H9 (cell line): ENCODE measurements around the gene EDN3. TPM values are rescaled to one million over a fixed set of nuclear protein-coding genes. Genes with fewer than 3 reads are reported as not detected.

Source experiments
- DNase-seq: peaks from one replicate; pipeline ENCODE4 v3.0.0-alpha.2; 2017
- H2AFZ ChIP-seq: one replicate; pipeline ENCODE4 v1.6.1; 2013; ENCODE audit warnings: mild to moderate bottlenecking, low read length, control low read depth, moderate library complexity
- H2AK5ac ChIP-seq: 2 replicates; pipeline ENCODE4 v1.6.1; 2013; ENCODE audit warnings: low read length, control low read depth, mixed read lengths; ENCODE audit not compliant: insufficient read length
- H2BK120ac ChIP-seq: one replicate; pipeline ENCODE4 v1.6.1; 2013; ENCODE audit warnings: low read depth, mild to moderate bottlenecking, low read length, control low read depth, inconsistent platforms; ENCODE audit not compliant: poor library complexity, severe bottlenecking
- H2BK12ac ChIP-seq: 2 replicates; pipeline ENCODE4 v1.6.1; 2013; ENCODE audit warnings: low read length, control low read depth, mixed read lengths, low read depth; ENCODE audit not compliant: insufficient read length
- H2BK15ac ChIP-seq: 2 replicates; pipeline ENCODE4 v1.6.1; 2013; ENCODE audit warnings: low read depth, low read length, control low read depth
- H2BK20ac ChIP-seq: one replicate; pipeline ENCODE4 v1.6.1; 2013; ENCODE audit warnings: low read depth, mild to moderate bottlenecking, low read length, control low read depth, inconsistent platforms; ENCODE audit not compliant: poor library complexity, severe bottlenecking
- H2BK5ac ChIP-seq: 2 replicates; pipeline ENCODE4 v1.6.1; 2013; ENCODE audit warnings: low read length, control low read depth, mixed read lengths; ENCODE audit not compliant: insufficient read length
- H3K14ac ChIP-seq: 2 replicates; pipeline ENCODE4 v1.6.1; 2013; ENCODE audit warnings: low read length, control low read depth; ENCODE audit not compliant: insufficient read depth
- H3K18ac ChIP-seq: 2 replicates; pipeline ENCODE4 v1.6.1; 2013; ENCODE audit warnings: low read depth, mild to moderate bottlenecking, mixed read lengths, low read length, control low read depth; ENCODE audit not compliant: insufficient read length
- H3K23ac ChIP-seq: 2 replicates; pipeline ENCODE4 v1.6.1; 2013; ENCODE audit warnings: low read length, control low read depth, mixed read lengths, low read depth; ENCODE audit not compliant: insufficient read length
- H3K23me2 ChIP-seq: 2 replicates; pipeline ENCODE4 v1.6.1; 2013; ENCODE audit warnings: low read depth, mild to moderate bottlenecking, mixed read lengths, low read length, control low read depth; ENCODE audit not compliant: insufficient read length, poor library complexity, severe bottlenecking
- H3K27ac ChIP-seq: 2 replicates; pipeline ENCODE4 v1.5.1; 2013; ENCODE audit warnings: low read length, control low read depth, mixed read lengths, low read depth; ENCODE audit not compliant: insufficient read length
- H3K27me3 ChIP-seq: 2 replicates; pipeline ENCODE4 v1.6.1; 2013; ENCODE audit warnings: low read length, control low read depth, inconsistent platforms; ENCODE audit not compliant: insufficient read depth
- H3K4ac ChIP-seq: 2 replicates; pipeline ENCODE4 v1.6.1; 2013; ENCODE audit warnings: low read depth, mild to moderate bottlenecking, control low read depth, inconsistent platforms, low read length, moderate library complexity
- H3K4me1 ChIP-seq: 2 replicates; pipeline ENCODE4 v1.6.1; 2013; ENCODE audit warnings: low read length, control low read depth, inconsistent platforms; ENCODE audit not compliant: insufficient read depth
- H3K4me2 ChIP-seq: 2 replicates; pipeline ENCODE4 v1.6.1; 2013; ENCODE audit warnings: low read length, control low read depth, mixed read lengths; ENCODE audit not compliant: insufficient read length, insufficient read depth
- H3K56ac ChIP-seq: 2 replicates; pipeline ENCODE4 v1.6.1; 2013; ENCODE audit warnings: low read depth, mild to moderate bottlenecking, mixed read lengths, low read length, control low read depth; ENCODE audit not compliant: insufficient read length
- H3K79me1 ChIP-seq: 2 replicates; pipeline ENCODE4 v1.6.1; 2013; ENCODE audit warnings: low read depth, mild to moderate bottlenecking, moderate library complexity, low read length, control low read depth, inconsistent platforms; ENCODE audit not compliant: insufficient read depth, poor library complexity, severe bottlenecking
- H3K79me2 ChIP-seq: 2 replicates; pipeline ENCODE4 v1.6.1; 2013; ENCODE audit warnings: low read length, control low read depth, inconsistent platforms; ENCODE audit not compliant: insufficient read depth
- H3K9ac ChIP-seq: 2 replicates; pipeline ENCODE4 v1.6.1; 2013; ENCODE audit warnings: low read length, control low read depth, mixed read lengths; ENCODE audit not compliant: insufficient read length; ENCODE audit errors: extremely low read depth
- H3K9me3 ChIP-seq: one replicate; pipeline ENCODE4 v1.6.1; 2013; ENCODE audit warnings: low read depth, low read length, inconsistent platforms; ENCODE audit not compliant: control insufficient read depth
- H3T11ph ChIP-seq: one replicate; pipeline ENCODE4 v1.6.1; 2013; ENCODE audit warnings: mild to moderate bottlenecking, low read length, control low read depth, inconsistent platforms
- H4K20me1 ChIP-seq: one replicate; pipeline ENCODE4 v1.6.1; 2013; ENCODE audit not compliant: control insufficient read depth, insufficient read length, insufficient read depth
- H4K5ac ChIP-seq: 2 replicates; pipeline ENCODE4 v1.6.1; 2013; ENCODE audit warnings: low read depth, mild to moderate bottlenecking, mixed read lengths, low read length, control low read depth; ENCODE audit not compliant: insufficient read length
- H4K8ac ChIP-seq: replicated peaks from 2 replicates; pipeline ENCODE4 v1.6.1; 2013; ENCODE audit warnings: low read length, control low read depth, mixed read lengths, low read depth; ENCODE audit not compliant: insufficient read length
- H4K91ac ChIP-seq: 2 replicates; pipeline ENCODE4 v1.6.1; 2013; ENCODE audit warnings: low read depth, mild to moderate bottlenecking, moderate library complexity, mixed read lengths, low read length, control low read depth; ENCODE audit not compliant: insufficient read length
- H3K27ac Mint-ChIP-seq, 3 experiments: 2 replicates in 2 of 3; 3 replicates in 1 of 3; pipeline ENCODE4 v1.8.0; 2020 to 2021; ENCODE audit warnings: mixed read lengths in 3 of 3, mild to moderate bottlenecking in 1 of 3, moderate library complexity in 1 of 3
- H3K27me3 Mint-ChIP-seq: 2 replicates; pipeline ENCODE4 v1.8.0; 2021; ENCODE audit warnings: low read depth, mild to moderate bottlenecking, moderate library complexity, mixed read lengths
- H3K36me3 Mint-ChIP-seq, 3 experiments: 2 replicates in 2 of 3; 3 replicates in 1 of 3; pipeline ENCODE4 v1.8.0; 2020 to 2021; ENCODE audit warnings: low read depth in 3 of 3, mixed read lengths in 3 of 3; ENCODE audit not compliant: insufficient read depth in 1 of 3
- H3K4me1 Mint-ChIP-seq, 2 experiments: 2 replicates each; pipeline ENCODE4 v1.8.0; 2020; ENCODE audit warnings: mixed read lengths in 2 of 2
- H3K4me3 Mint-ChIP-seq, 2 experiments: 2 replicates in 1 of 2; 3 replicates in 1 of 2; pipeline ENCODE4 v1.8.0; 2020 to 2021; ENCODE audit warnings: mild to moderate bottlenecking in 2 of 2, mixed read lengths in 2 of 2, moderate library complexity in 1 of 2
- H3K9me3 Mint-ChIP-seq, 2 experiments: 2 replicates in 1 of 2; 3 replicates in 1 of 2; pipeline ENCODE4 v1.8.0; 2020; ENCODE audit warnings: mild to moderate bottlenecking in 2 of 2, mixed read lengths in 2 of 2, moderate library complexity in 1 of 2
- WGBS: extraction: QIAGEN DNeasy Blood & Tissue Kit; methylation state at CpG from one replicate; pipeline ENCODE4 v1.1.7; 2013; ENCODE audit warnings: missing lambda C conversion rate, low lambda C conversion rate, mixed read lengths; ENCODE audit not compliant: insufficient read length; ENCODE audit errors: extremely low coverage; 5-methylcytosine and 5-hydroxymethylcytosine counted together
- total RNA-seq: library from RNA; stranded (reverse); gene quantifications from 2 replicates; pipeline ENCODE4 v1.2.1, GENCODE V29; 2021
- TF ChIP-seq, protein P1 (sequence below): fragments of 200-600 bp; sonication (generic); conservative IDR thresholded peaks from 3 replicates; pipeline ENCODE4 v1.8.0; 2021; ENCODE audit warnings: antibody characterized with exemption, mild to moderate bottlenecking

Gene EDN3
- total RNA-seq, 1 experiment from 2014 or later = 0.20 TPM

DNA sequence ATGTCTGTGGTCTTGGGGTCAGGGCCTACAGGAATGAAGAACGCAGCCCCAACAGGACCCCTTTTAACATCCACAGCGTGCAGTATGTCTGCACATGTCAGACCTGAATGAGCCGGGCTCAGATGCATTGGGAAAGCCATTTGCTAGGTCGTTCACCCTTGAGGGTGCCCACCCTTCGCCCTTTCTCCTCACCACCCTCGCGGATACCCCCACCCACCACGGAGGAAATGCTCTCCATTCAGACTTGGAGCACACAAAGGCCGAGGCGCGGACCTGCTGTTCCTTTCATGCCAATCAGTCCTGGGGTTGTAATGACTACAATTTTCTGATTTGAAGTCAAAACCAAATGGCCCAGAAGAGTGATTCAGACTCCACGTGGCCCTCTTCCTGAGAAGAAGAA is 62.7 kb downstream of the EDN3 start:
- no peak overlapping the region for H3K4ac ChIP-seq
- H3K23me2 ChIP-seq = no peaks in the 10 kb centered on the region
- no peak overlapping the region for H3K4me2 ChIP-seq
- H2BK5ac ChIP-seq = no peak overlapping the region
- WGBS = no CpG with 5 or more reads among the region's 12 CpGs
- no peak overlapping the region for H2BK12ac ChIP-seq
- Mint-ChIP-seq H3K27me3 (peaks cover 11% of the 10 kb centered on the region), H3K4me1 (peaks cover 8 to 28% of the 10 kb centered on the region in 2 experiments), H3K4me3 (no peak overlapping the region), H3K27ac (no peak overlapping the region), H3K36me3 (no peaks in the 10 kb centered on the region), H3K9me3 (no peaks in the 10 kb centered on the region)
- no peak overlapping the region for H2AK5ac ChIP-seq
- no peaks in the 10 kb centered on the region for H3K79me1 ChIP-seq
- H4K91ac ChIP-seq = no peak overlapping the region
- H3K27ac ChIP-seq = no peak overlapping the region
- H3K27me3 ChIP-seq = no peaks in the 10 kb centered on the region
- no peak overlapping the region for H3T11ph ChIP-seq
- H4K8ac ChIP-seq = no peak overlapping the region
- no peak overlapping the region for H3K23ac ChIP-seq
- no peaks in the 10 kb centered on the region for H3K79me2 ChIP-seq
- H2BK120ac ChIP-seq = no peak overlapping the region
- H3K9ac ChIP-seq = no peak overlapping the region
- no peaks in the 10 kb centered on the region for H4K20me1 ChIP-seq
- H2BK20ac ChIP-seq = no peak overlapping the region
- H2AFZ ChIP-seq = no peak overlapping the region
- no peaks in the 10 kb centered on the region for H3K9me3 ChIP-seq
- H4K5ac ChIP-seq = no peak overlapping the region
- TF ChIP-seq, protein P1, sequence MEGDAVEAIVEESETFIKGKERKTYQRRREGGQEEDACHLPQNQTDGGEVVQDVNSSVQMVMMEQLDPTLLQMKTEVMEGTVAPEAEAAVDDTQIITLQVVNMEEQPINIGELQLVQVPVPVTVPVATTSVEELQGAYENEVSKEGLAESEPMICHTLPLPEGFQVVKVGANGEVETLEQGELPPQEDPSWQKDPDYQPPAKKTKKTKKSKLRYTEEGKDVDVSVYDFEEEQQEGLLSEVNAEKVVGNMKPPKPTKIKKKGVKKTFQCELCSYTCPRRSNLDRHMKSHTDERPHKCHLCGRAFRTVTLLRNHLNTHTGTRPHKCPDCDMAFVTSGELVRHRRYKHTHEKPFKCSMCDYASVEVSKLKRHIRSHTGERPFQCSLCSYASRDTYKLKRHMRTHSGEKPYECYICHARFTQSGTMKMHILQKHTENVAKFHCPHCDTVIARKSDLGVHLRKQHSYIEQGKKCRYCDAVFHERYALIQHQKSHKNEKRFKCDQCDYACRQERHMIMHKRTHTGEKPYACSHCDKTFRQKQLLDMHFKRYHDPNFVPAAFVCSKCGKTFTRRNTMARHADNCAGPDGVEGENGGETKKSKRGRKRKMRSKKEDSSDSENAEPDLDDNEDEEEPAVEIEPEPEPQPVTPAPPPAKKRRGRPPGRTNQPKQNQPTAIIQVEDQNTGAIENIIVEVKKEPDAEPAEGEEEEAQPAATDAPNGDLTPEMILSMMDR = no peak
- DNase-seq = no peak
- H3K4me1 ChIP-seq = no peaks in the 10 kb centered on the region
- no peak overlapping the region for H3K14ac ChIP-seq
- no peak overlapping the region for H3K56ac ChIP-seq
- no peak overlapping the region for H3K18ac ChIP-seq
- no peak overlapping the region for H2BK15ac ChIP-seq
